IMR-90 (cell line): ENCODE data around the gene EMP1. TPM values are rescaled to one million over a fixed set of nuclear protein-coding genes. Genes with fewer than 3 reads are reported as not detected.

Experiments used
- ATAC-seq: fragments of 200-7000 bp; cut with Tn5 transposase; 2 replicates; pipeline ENCODE4 v1.9.1; 2020; ENCODE audit warnings: low read depth, mild to moderate bottlenecking, moderate library complexity
- BruUV-seq: library from RNA; stranded (reverse); fragments of 400-500 nt; replicated peaks from 2 replicates; lab custom pipeline; 2021; lab: Mats Ljungman, UMichigan
- CTCF ChIA-PET: fragments of 300-600 bp; formaldehyde crosslinking; extraction: SDS; loops from one replicate; lab custom pipeline; 2021; ENCODE audit warnings: antibody characterized with exemption; lab: Yijun Ruan, JAX
- POLR2A ChIA-PET: fragments of 300-600 bp; sonication (Branson Sonifier 250); formaldehyde crosslinking; loops from one replicate; lab custom pipeline; 2022; ENCODE audit warnings: antibody characterized with exemption; ENCODE audit not compliant: unreplicated experiment; lab: Charles Lee
- DNase-seq: peaks from one replicate; pipeline ENCODE4 v3.0.0; 2013
- H2AFZ ChIP-seq: replicated peaks from 2 replicates; pipeline ENCODE3; 2013; ENCODE audit warnings: low read length, mild to moderate bottlenecking; ENCODE audit not compliant: poor library complexity
- H2AK5ac ChIP-seq: 2 replicates; pipeline ENCODE4 v1.6.1; 2013; ENCODE audit warnings: low read depth, low read length, inconsistent platforms
- H2AK9ac ChIP-seq: replicated peaks from 2 replicates; pipeline ENCODE3; 2013; ENCODE audit warnings: mild to moderate bottlenecking, low read depth, low read length, moderate library complexity; ENCODE audit not compliant: poor library complexity
- H2BK120ac ChIP-seq: 2 replicates; pipeline ENCODE4 v1.6.1; 2013; ENCODE audit warnings: low read depth, low read length, inconsistent platforms
- H2BK15ac ChIP-seq: 3 replicates; pipeline ENCODE4 v1.6.1; 2013; ENCODE audit warnings: low read depth, low read length, inconsistent platforms
- H2BK20ac ChIP-seq: 2 replicates; pipeline ENCODE4 v1.6.1; 2013; ENCODE audit warnings: low read depth, mild to moderate bottlenecking, inconsistent platforms, low read length, moderate library complexity
- H2BK5ac ChIP-seq: 2 replicates; pipeline ENCODE4 v1.6.1; 2013; ENCODE audit warnings: mild to moderate bottlenecking, low read depth, low read length, inconsistent platforms; ENCODE audit not compliant: poor library complexity, severe bottlenecking
- H3K14ac ChIP-seq: replicated peaks from 2 replicates; pipeline ENCODE4 v1.6.1; 2013; ENCODE audit warnings: low read depth, low read length, inconsistent platforms
- H3K18ac ChIP-seq: 2 replicates; pipeline ENCODE4 v1.6.1; 2013; ENCODE audit warnings: low read depth, low read length, control low read depth
- H3K23ac ChIP-seq: 2 replicates; pipeline ENCODE4 v1.6.1; 2013; ENCODE audit warnings: low read depth, low read length, inconsistent platforms
- H3K27ac ChIP-seq: 2 replicates; pipeline ENCODE4 v1.5.1; 2013; ENCODE audit warnings: mild to moderate bottlenecking, control low read depth, low read length; ENCODE audit not compliant: insufficient read depth
- H3K27me3 ChIP-seq: 2 replicates; pipeline ENCODE4 v1.6.1; 2013; ENCODE audit warnings: low read length; ENCODE audit not compliant: control insufficient read depth, insufficient read depth
- H3K36me3 ChIP-seq: 2 replicates; pipeline ENCODE4 v1.6.1; 2013; ENCODE audit warnings: low read length, mixed read lengths; ENCODE audit not compliant: control insufficient read depth, insufficient read depth
- H3K4ac ChIP-seq: 2 replicates; pipeline ENCODE4 v1.6.1; 2013; ENCODE audit warnings: low read depth, low read length, inconsistent platforms
- H3K4me1 ChIP-seq: 2 replicates; pipeline ENCODE4 v1.6.1; 2013; ENCODE audit warnings: low read length, mixed read lengths; ENCODE audit not compliant: control insufficient read depth, insufficient read depth
- H3K4me2 ChIP-seq: 2 replicates; pipeline ENCODE4 v1.6.1; 2013; ENCODE audit warnings: low read depth, mild to moderate bottlenecking, control low read depth, low read length, moderate library complexity
- H3K4me3 ChIP-seq: 2 replicates; pipeline ENCODE4 v1.5.1; 2013; ENCODE audit warnings: low read depth, mild to moderate bottlenecking, control low read depth, low read length, moderate library complexity; ENCODE audit not compliant: insufficient read depth
- H3K56ac ChIP-seq: 2 replicates; pipeline ENCODE4 v1.6.1; 2013; ENCODE audit warnings: low read length, inconsistent platforms; ENCODE audit not compliant: insufficient read depth; ENCODE audit errors: extremely low read depth
- H3K79me1 ChIP-seq, 2 experiments: 2 replicates each; pipeline ENCODE4 v1.6.1; 2013; ENCODE audit warnings: low read length in 2 of 2, inconsistent platforms in 1 of 2, low read depth in 1 of 2
- H3K9ac ChIP-seq: 2 replicates; pipeline ENCODE4 v1.6.1; 2013; ENCODE audit warnings: low read depth, low read length, control low read depth
- H3K9me1 ChIP-seq: 2 replicates; pipeline ENCODE4 v1.6.1; 2013; ENCODE audit warnings: low read length, inconsistent platforms; ENCODE audit not compliant: insufficient read depth
- H3K9me3 ChIP-seq: 2 replicates; pipeline ENCODE4 v1.6.1; 2013; ENCODE audit warnings: low read length; ENCODE audit not compliant: control insufficient read depth, insufficient read depth
- H4K20me1 ChIP-seq: 2 replicates; pipeline ENCODE4 v1.6.1; 2013; ENCODE audit warnings: low read length, inconsistent platforms; ENCODE audit not compliant: insufficient read depth
- H4K5ac ChIP-seq: 2 replicates; pipeline ENCODE4 v1.6.1; 2013; ENCODE audit warnings: mild to moderate bottlenecking, low read depth, low read length, control low read depth
- H4K8ac ChIP-seq, 2 experiments: 2 replicates each; pipeline ENCODE4 v1.6.1; 2013; ENCODE audit warnings: low read depth in 2 of 2, low read length in 2 of 2, control low read depth in 1 of 2, inconsistent platforms in 1 of 2
- H4K91ac ChIP-seq: 2 replicates; pipeline ENCODE4 v1.6.1; 2013; ENCODE audit warnings: low read depth, low read length, inconsistent platforms; ENCODE audit not compliant: insufficient read depth
- CEBPB ChIP-seq: IDR thresholded peaks from 2 replicates; pipeline ENCODE4 v1.6.1; 2012; ENCODE audit warnings: low read depth, low read length, improper control_type of control experiment
- FOS ChIP-seq: fragments of 150-350 bp; IDR thresholded peaks from 2 replicates; pipeline ENCODE4 v1.6.1; 2016; ENCODE audit warnings: low read depth, low read length
- NFE2L2 ChIP-seq: fragments of 150-350 bp; IDR thresholded peaks from 2 replicates; pipeline ENCODE4 v1.6.1; 2016; ENCODE audit warnings: low read depth, mild to moderate bottlenecking, low read length
- WGBS, 2 experiments: methylation state at CpG; one replicate each; pipeline versions ENCODE4 v1.1.5 to v1.1.7; 2013; ENCODE audit warnings: missing lambda C conversion rate in 2 of 2; ENCODE audit not compliant: insufficient read length in 1 of 2; ENCODE audit errors: extremely low coverage in 2 of 2; 5-methylcytosine and 5-hydroxymethylcytosine counted together
- dilution Hi-C: fragments of 300-500 bp; cut with HindIII; formaldehyde crosslinking; loops from one replicate; pipeline ENCODE4 v1.14.3; 2018; ENCODE audit warnings: low sequenced_read_pairs; ENCODE audit not compliant: unreplicated experiment
- in situ Hi-C: fragments of 300-500 bp; cut with MboI; formaldehyde crosslinking; loops from 3 replicates; pipeline ENCODE4 v1.14.3; 2019; ENCODE audit warnings: low sequenced_read_pairs, inconsistent platforms, mixed read lengths
- intact Hi-C: fragments of 100-400 bp; cut with micrococcal nuclease; formaldehyde crosslinking; loops from 2 replicates; pipeline ENCODE4 v1.10.0; 2022
- polyA plus RNA-seq, 3 experiments: library from polyadenylated mRNA; depleted of rRNA; stranded (reverse); fragments of >200 nt; gene quantifications; 2 replicates each; pipeline ENCODE4 v1.2.3, GENCODE V29; 2012; ENCODE audit warnings: low replicate concordance in 1 of 3
- total RNA-seq: library from RNA; depleted of rRNA; stranded (reverse); fragments of >200 nt; gene quantifications from 2 replicates; pipeline ENCODE4 v1.2.3, GENCODE V29; 2012

The EMP1 gene
- total and polyA plus RNA-seq, 2 of the 4 experiments (the other 2 are of a cell fraction), result 137 to 201 TPM

- H4K8ac ChIP-seq, result no peak overlapping the region
- H2AK5ac ChIP-seq, result no peak overlapping the region
- H3K4me1 ChIP-seq, result peaks cover 5% of the 10 kb centered on the region
- intact Hi-C loops, result no loop called here
- H4K20me1 ChIP-seq, result no peaks in the 10 kb centered on the region
- ATAC-seq (no peak), DNase-seq (no peak)
- no TSS peak for BruUV-seq
- no peaks in the 10 kb centered on the region for H3K79me1 ChIP-seq
- ChIA-PET POLR2A (no interaction called here), CTCF (interaction anchor here (0.5 kb wide), 1 partner anchor 932 kb away, joined by 3 read pairs; no protein-coding TSS in a partner anchor)
- in situ Hi-C loops, result no loop called here
- no peak for TF ChIP-seq FOS
- TF ChIP-seq CEBPB, result no peak
- TF ChIP-seq NFE2L2, result no peak
- no peak overlapping the region for H2AK9ac ChIP-seq
- no peak overlapping the region for H4K5ac ChIP-seq
- H2AFZ ChIP-seq, result no peak overlapping the region
- no peak overlapping the region for H3K4me3 ChIP-seq
- no peak overlapping the region for H4K91ac ChIP-seq
- H3K18ac ChIP-seq, result no peak overlapping the region
- no peak overlapping the region for H3K4ac ChIP-seq
- H3K9ac ChIP-seq, result no peak overlapping the region
- no peak overlapping the region for H2BK15ac ChIP-seq
- H3K9me1 ChIP-seq, result no peaks in the 10 kb centered on the region; the same call in none of the 2 replicates
- dilution Hi-C loops, result no loop called here
- no peaks in the 10 kb centered on the region for H3K9me3 ChIP-seq
- H2BK20ac ChIP-seq, result no peak overlapping the region
- H3K27me3 ChIP-seq, result no peaks in the 10 kb centered on the region
- H3K4me2 ChIP-seq, result no peak overlapping the region
- no peak overlapping the region for H2BK5ac ChIP-seq
- no peak overlapping the region for H3K23ac ChIP-seq
- no peaks in the 10 kb centered on the region for H3K36me3 ChIP-seq
- no peak overlapping the region for H3K14ac ChIP-seq
- H3K27ac ChIP-seq, result no peak overlapping the region
- no peak overlapping the region for H2BK120ac ChIP-seq
- no peak overlapping the region for H3K56ac ChIP-seq
- whole genome bisulfite sequencing, 2 experiments, result 100% methylated on average over 2 of the region's 5 CpGs; no CpG with 5 or more reads in 1 of the 2 experiments
Observed at GRCh38 chr12:13251521-13251920, 55.0 kb downstream of the EMP1 start.
